Erythroblast (primary cell): ENCODE data around the gene HPN.
A peak's percentile ranks its signal among the peaks of the same experiment; 100 is the strongest.

Source experiments
- DNase-seq, 2 experiments: peaks; one replicate each; lab custom pipeline; 2025; lab: John Stamatoyannopoulos, UW
- GATA1 ChIP-seq: IDR thresholded peaks from 2 replicates; pipeline ENCODE4 v1.6.1; 2011; ENCODE audit warnings: low read depth, mild to moderate bottlenecking, control low read depth, low read length, moderate library complexity
- POLR2A ChIP-seq: IDR thresholded peaks from 2 replicates; pipeline ENCODE4 v1.6.1; 2011; ENCODE audit warnings: mild to moderate bottlenecking, low read length

HPN gene

DNA sequence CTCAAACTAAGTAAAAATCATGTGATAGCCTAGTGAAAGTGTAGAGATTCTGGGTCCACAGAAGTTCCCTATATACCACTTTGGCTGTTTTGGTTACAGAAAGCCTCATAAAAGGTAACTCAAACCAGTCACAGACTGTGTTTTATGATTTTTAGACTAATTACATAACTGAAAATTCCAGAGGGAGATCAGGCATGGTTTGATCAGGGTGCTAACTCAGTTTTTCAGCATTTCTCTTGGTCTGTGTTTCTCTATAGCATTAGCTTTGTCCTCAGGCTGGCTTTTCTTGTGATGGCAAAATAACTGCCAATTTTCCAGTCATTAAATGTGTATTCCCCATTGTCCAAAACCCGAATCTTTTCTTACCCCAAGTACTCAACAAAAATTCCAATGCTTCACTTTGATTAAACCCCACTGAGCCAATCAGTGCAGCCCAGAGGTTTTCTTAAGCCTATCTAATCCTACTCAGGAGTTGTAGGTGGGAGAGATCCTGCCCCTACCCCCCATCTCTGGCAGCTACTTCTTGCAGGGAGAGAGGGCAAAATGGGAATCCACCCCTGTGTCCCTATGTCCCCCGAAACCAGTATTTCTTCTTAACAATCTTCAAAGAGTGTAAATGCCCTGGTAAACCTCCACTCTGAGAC lies 65.5 kb downstream of the HPN start:
- TF ChIP-seq POLR2A, result no peak
- no peak for TF ChIP-seq GATA1
- no peak for DNase-seq

DNA sequence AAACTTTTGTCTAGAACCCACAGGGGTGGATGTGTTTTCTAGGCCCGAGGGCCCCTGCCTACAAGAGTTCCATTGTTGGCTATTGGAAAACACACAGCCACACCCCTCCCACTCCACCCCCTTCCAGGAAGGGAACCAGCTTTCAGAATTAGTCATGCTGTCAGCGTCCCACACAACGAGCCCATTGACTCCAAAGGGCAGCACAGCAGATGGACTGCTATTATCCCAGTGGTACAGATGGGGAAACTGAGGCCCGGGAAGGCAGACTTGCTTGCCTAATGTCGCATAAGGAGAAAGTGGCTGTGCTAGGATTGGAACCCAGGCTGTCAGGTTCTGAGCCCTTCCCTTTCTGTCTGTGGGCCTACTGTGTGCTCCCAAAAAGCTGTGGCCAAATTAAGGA lies 66.0 kb downstream of the HPN start:
- no peak for DNase-seq
- no peak for TF ChIP-seq POLR2A
- no peak for TF ChIP-seq GATA1

DNA sequence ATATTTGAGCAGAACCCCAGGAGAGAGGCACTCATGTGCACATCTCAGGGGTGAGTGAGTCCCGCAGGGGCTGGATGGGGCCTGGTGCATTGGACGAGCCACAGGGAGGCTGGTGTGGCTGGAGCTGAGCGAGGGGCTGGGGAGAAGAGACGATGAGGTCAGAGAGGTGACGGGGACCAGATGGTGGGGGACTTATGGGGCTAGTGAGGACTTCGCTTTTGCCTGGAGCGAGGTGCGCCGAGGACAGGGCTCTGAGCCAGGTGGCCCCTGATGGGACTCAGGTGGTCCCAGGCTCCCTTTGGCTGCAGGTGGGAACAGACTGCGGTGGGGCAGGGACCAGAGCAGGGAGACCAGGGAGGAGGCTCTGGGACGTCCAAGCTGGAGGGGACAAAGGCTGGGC lies 67.2 kb downstream of the HPN start:
- DNase-seq, result no peak
- TF ChIP-seq POLR2A (no peak), GATA1 (no peak)

DNA sequence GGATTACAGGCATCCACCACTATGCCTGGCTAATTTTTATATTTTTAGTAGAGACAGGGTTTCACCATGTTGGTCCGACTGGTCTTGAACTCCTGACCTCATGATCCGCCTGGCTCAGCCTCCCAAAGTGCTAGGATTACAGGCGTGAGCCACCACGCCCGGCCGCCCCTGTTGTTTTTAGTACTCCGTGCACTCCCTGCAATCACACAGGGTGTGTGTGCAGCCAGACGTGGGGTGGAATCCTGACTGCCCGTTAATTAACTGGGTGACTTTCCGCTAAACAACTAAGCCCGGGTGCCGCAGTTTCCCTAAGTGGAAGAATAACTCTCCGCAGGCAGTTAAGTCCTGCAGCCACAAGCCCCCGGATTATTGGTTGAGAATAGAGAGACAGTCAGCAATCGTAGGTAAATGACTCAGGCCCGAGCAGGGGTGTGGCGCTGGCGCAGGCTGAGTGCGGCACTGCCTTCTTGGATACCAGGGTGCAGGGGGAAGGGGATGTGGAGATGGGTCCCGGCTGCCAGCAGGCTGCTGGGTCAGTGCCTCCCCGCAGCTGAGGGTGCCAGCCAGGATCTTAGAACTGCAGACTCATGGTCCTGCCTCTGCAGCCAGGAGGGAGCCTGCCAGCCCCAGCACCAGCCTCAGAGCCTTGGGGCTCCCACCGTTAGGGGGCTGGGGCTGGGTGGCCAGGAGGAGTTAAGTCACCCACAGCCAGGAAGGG lies 68.0 kb downstream of the HPN start:
- no peak for TF ChIP-seq GATA1
- no peak for TF ChIP-seq POLR2A
- DNase-seq, result no peak

GRCh38 chr19:35110974-35111373 lies 69.5 kb downstream of the HPN start:
- TF ChIP-seq GATA1 (no peak), POLR2A (no peak)
- DNase-seq, result no peak

DNA sequence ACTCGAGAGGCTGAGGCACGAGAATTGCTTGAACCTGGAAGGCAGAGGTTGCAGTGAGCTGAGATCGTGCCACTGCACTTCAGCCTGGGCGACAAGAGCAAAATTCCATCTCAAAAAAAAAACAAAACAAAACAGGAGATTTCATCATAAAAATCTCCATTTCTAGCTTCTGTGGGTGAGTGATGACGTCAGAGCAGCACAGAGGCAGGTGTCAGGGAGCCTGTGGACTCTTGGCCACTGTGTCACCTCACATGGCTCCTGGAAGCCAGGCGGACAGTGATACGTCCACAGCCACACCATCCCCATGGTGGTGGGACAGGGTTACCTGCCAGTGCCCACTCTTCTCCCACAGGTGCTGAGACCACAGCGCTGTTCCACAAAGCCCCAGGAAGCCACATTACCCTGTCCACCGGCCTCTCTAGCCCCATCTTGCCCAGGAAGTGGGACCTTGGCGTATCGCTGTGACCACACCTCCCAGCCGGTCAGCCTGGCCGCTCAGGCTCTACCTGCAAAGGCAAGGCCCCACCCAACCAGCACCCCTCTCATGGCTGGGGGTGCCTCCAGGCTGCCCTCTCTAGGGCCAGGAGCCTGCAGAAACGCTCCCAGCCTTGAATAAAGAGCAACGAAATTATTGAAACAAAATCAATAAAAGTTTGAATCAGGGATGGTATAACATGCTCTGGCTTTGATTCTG lies 71.6 kb downstream of the HPN start:
- no peak for DNase-seq
- TF ChIP-seq POLR2A (no peak), GATA1 (no peak)

GRCh38 chr19:35114353-35115176 lies 73.0 kb downstream of the HPN start:
- DNase-seq, result peak; percentile 57 to 76
- TF ChIP-seq POLR2A, result no peak
- no peak for TF ChIP-seq GATA1

GRCh38 chr19:35115177-35115951 lies 73.8 kb downstream of the HPN start, which contains the start of gene FXYD3:
FXYD3 (plus strand) TSS chr19:35115823; CDS start chr19:35119377, 3,554 bp downstream.
- TF ChIP-seq POLR2A (no peak), GATA1 (no peak)
- no peak for DNase-seq
